Measurements from ENCODE around the gene CASS4.

DNA sequence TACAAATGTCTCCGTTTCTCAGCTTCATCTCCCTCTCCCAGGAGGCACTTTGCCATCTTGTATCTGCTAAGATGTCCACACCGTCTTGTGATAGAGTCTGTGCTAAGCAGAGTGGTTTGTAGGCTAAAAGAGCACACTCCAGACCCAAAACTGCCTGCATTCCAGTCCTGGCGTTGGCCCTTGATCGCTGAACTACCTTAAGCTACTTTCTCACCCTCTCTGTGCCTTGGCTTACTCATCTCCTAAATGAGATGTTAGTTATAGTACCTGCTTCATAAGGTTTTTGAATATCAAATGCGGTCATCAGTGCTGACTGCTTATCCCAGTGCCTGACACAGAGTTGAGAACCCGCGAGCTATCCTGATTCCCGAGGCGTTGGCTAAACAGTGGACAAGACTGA is 14.0 kb downstream of the CASS4 start:
- TF ChIP-seq, protein P1, sequence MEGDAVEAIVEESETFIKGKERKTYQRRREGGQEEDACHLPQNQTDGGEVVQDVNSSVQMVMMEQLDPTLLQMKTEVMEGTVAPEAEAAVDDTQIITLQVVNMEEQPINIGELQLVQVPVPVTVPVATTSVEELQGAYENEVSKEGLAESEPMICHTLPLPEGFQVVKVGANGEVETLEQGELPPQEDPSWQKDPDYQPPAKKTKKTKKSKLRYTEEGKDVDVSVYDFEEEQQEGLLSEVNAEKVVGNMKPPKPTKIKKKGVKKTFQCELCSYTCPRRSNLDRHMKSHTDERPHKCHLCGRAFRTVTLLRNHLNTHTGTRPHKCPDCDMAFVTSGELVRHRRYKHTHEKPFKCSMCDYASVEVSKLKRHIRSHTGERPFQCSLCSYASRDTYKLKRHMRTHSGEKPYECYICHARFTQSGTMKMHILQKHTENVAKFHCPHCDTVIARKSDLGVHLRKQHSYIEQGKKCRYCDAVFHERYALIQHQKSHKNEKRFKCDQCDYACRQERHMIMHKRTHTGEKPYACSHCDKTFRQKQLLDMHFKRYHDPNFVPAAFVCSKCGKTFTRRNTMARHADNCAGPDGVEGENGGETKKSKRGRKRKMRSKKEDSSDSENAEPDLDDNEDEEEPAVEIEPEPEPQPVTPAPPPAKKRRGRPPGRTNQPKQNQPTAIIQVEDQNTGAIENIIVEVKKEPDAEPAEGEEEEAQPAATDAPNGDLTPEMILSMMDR (IDR thresholded peaks at IDR 0.05), result no peak
- no peak for TF ChIP-seq POLR2A (IDR thresholded peaks at IDR 0.05)
